ENCODE data around the gene ITPA.

Gene ITPA

GRCh38 chr20:3188823-3189413, 20.4 kb upstream of the ITPA start:
- Histone ChIP-seq H4K20me1 (ENCODE audit: insufficient read depth) (no peaks in the 10 kb centered on the region), H3K36me3 (ENCODE audit: insufficient read depth) (no peaks in the 10 kb centered on the region), H3K79me2 (ENCODE audit: insufficient read depth, low read depth) (no peaks in the 10 kb centered on the region), H3K27ac (no peak overlapping the region), H2AFZ (ENCODE audit: low read depth) (no peak overlapping the region), H3K9ac (no peak overlapping the region), H3K4me3 (IDR thresholded peaks at IDR 0.05; ENCODE audit: insufficient read depth, low read depth, low read length) (no peak overlapping the region), H3K27me3 (ENCODE audit: insufficient read depth, low read depth) (no peaks in the 10 kb centered on the region), H3K4me2 (no peak overlapping the region), H3K4me1 (ENCODE audit: low read depth, poor library complexity, severe bottlenecking) (no peaks in the 10 kb centered on the region)
- no peak for TF ChIP-seq CTCF (conservative IDR thresholded peaks at IDR 0.05; ENCODE audit: low read depth, low read length)

DNA sequence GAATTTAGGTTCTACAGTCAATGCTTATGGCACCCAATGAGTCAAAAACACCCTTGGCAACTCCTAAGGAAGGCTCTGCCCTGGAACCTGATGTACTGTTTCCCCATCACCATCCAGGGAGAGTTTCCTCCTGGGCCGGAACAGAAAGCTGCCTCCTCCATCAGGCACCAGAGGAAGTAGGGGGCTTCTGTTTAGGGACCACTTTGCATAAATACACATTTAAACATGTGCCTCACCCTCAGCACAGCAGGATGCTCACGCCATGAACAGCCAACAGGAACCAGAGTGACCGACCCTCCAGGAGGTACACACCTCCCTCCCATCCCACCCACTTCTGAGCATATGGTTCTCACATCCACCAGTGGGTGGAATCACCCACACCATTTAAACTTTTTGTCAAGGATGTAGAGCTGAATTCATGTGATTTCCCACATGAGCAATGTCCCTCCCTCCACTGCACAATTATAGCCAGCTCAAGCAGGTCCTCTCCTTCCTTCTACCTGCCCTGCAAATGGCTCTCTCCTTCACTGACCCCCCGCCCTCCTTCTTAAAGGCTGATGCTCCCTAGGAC, 19.7 kb upstream of the ITPA start:
- H3K4me3 ChIP-seq (IDR thresholded peaks at IDR 0.05; ENCODE audit: insufficient read depth, low read depth, low read length) = no peak overlapping the region
- no peaks in the 10 kb centered on the region for H3K36me3 ChIP-seq (ENCODE audit: insufficient read depth)
- no peak overlapping the region for H2AFZ ChIP-seq (ENCODE audit: low read depth)
- H3K79me2 ChIP-seq (ENCODE audit: insufficient read depth, low read depth) = no peaks in the 10 kb centered on the region
- no peak for TF ChIP-seq CTCF (conservative IDR thresholded peaks at IDR 0.05; ENCODE audit: low read depth, low read length)
- H3K9ac ChIP-seq = no peak overlapping the region
- H3K4me1 ChIP-seq (ENCODE audit: low read depth, poor library complexity, severe bottlenecking) = no peaks in the 10 kb centered on the region
- H3K4me2 ChIP-seq = no peak overlapping the region
- no peaks in the 10 kb centered on the region for H4K20me1 ChIP-seq (ENCODE audit: insufficient read depth)
- H3K27me3 ChIP-seq (ENCODE audit: insufficient read depth, low read depth) = no peaks in the 10 kb centered on the region
- no peak overlapping the region for H3K27ac ChIP-seq

DNA sequence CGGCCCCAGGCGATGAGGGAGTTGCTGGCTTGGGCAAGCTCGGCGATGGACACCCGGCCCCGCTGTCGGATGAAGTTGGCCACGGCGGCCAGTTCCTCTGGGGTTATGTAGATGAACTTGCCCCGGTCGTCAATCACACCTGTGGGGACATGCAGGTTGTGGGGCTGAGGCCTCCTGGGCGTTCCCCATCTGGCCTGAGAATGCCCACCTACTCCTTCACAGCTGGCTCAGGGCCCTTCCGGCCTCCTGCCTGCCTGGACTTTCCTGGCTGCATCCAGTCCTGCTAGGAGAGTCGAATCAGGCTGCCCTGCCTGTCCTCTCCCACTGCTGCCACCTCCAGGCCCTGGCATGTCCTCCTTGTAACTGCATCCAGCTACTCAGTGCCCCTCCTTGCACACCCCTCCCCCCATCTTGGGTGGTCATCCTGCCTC, 18.6 kb upstream of the ITPA start:
- Histone ChIP-seq H3K79me2 (ENCODE audit: insufficient read depth, low read depth) (no peaks in the 10 kb centered on the region), H3K4me1 (ENCODE audit: low read depth, poor library complexity, severe bottlenecking) (no peaks in the 10 kb centered on the region), H3K27ac (no peak overlapping the region), H3K4me2 (no peak overlapping the region), H3K27me3 (ENCODE audit: insufficient read depth, low read depth) (no peaks in the 10 kb centered on the region), H2AFZ (ENCODE audit: low read depth) (no peak overlapping the region), H3K36me3 (ENCODE audit: insufficient read depth) (no peaks in the 10 kb centered on the region), H3K4me3 (IDR thresholded peaks at IDR 0.05; ENCODE audit: insufficient read depth, low read depth, low read length) (no peak overlapping the region), H3K9ac (no peak overlapping the region), H4K20me1 (ENCODE audit: insufficient read depth) (no peaks in the 10 kb centered on the region)
- TF ChIP-seq CTCF (conservative IDR thresholded peaks at IDR 0.05; ENCODE audit: low read depth, low read length) = no peak

DNA sequence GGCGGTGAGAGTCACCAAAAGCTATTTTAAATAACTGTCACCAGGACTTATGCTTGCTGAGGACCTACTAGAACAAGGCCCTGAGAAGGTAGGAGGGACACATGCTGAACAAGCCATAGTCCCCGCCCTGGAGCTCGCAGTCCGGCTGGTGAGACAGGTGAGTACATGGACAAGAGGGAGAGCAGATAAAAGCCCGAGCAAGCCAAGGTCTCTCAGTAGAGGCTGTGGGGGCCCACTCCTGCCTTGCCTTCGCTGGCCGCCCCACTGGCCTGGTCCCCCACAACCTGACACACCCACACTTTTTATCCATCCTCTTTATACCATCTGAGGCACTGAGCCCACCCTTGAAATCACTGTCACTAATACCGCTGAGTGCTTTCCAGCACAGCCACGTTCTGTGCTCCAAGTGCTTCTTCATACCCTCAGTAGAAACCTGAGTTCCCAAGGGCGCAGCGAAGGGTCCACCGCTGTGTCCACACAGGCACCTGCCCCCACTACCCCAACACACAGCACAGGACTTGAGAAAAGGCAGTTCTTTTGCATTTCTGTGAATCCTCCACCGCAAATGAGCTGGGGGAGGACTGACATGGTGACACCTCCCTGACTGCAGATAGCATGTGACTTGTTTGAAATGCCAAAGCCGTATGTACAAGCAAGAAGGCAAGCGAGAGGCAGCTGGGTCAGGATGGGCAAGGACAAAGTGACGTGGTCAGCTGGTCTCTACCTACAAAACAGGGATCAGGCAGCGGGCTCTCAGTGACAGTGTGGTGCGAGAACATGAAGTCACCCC, 16.9 kb upstream of the ITPA start:
- Histone ChIP-seq H3K79me2 (ENCODE audit: insufficient read depth, low read depth) (no peaks in the 10 kb centered on the region), H3K27ac (no peak overlapping the region), H3K4me1 (ENCODE audit: low read depth, poor library complexity, severe bottlenecking) (no peaks in the 10 kb centered on the region), H2AFZ (ENCODE audit: low read depth) (no peak overlapping the region), H3K27me3 (ENCODE audit: insufficient read depth, low read depth) (no peaks in the 10 kb centered on the region), H4K20me1 (ENCODE audit: insufficient read depth) (no peaks in the 10 kb centered on the region), H3K36me3 (ENCODE audit: insufficient read depth) (no peaks in the 10 kb centered on the region), H3K4me3 (IDR thresholded peaks at IDR 0.05; ENCODE audit: insufficient read depth, low read depth, low read length) (no peak overlapping the region), H3K9ac (no peak overlapping the region), H3K4me2 (no peak overlapping the region)
- no peak for TF ChIP-seq CTCF (conservative IDR thresholded peaks at IDR 0.05; ENCODE audit: low read depth, low read length)

All from KMS-11 (cell line).